PC-3 (cell line): ENCODE data around the gene SSNA1. TPM values are rescaled to one million over a fixed set of nuclear protein-coding genes. Genes with fewer than 3 reads are reported as not detected.

ENCODE experiments used
- ATAC-seq: fragments of 200-7000 bp; cut with Tn5 transposase; 2 replicates; pipeline ENCODE4 v1.9.1; 2020; ENCODE audit warnings: mild to moderate bottlenecking, moderate library complexity
- BruUV-seq: library from RNA; stranded (reverse); fragments of 400-500 nt; replicated peaks from 2 replicates; lab custom pipeline; 2021; lab: Mats Ljungman, UMichigan
- CTCF ChIA-PET: fragments of 300-600 bp; sonication (Branson Sonifier 250); formaldehyde crosslinking; loops from one replicate; lab custom pipeline; 2022; ENCODE audit warnings: antibody characterized with exemption; lab: Charles Lee
- POLR2A ChIA-PET: fragments of 300-600 bp; sonication (Branson Sonifier 250); formaldehyde crosslinking; loops from one replicate; lab custom pipeline; 2022; ENCODE audit warnings: antibody characterized with exemption; ENCODE audit not compliant: unreplicated experiment; lab: Charles Lee
- DNase-seq: peaks from one replicate; pipeline ENCODE4 v3.0.0-alpha.2; 2015
- H2AFZ ChIP-seq: fragments of 300-600 bp; sonication (generic); 2 replicates; pipeline ENCODE4 v1.6.0; 2016; ENCODE audit warnings: antibody characterized with exemption, low read length
- H3F3A ChIP-seq: fragments of 300-600 bp; sonication (generic); one replicate; pipeline ENCODE4 v1.6.0; 2017; ENCODE audit warnings: antibody characterized with exemption, low read length, control low read depth, mild to moderate bottlenecking; ENCODE audit not compliant: unreplicated experiment
- H3K27ac ChIP-seq: fragments of 300-600 bp; sonication (generic); 2 replicates; pipeline ENCODE4 v1.5.1; 2016; ENCODE audit warnings: mild to moderate bottlenecking, low read length
- H3K27me3 ChIP-seq: fragments of 300-600 bp; sonication (generic); 2 replicates; pipeline ENCODE4 v1.6.1; 2016; ENCODE audit warnings: low read length, mixed read lengths
- H3K36me3 ChIP-seq: fragments of 300-600 bp; sonication (generic); 2 replicates; pipeline ENCODE4 v1.6.1; 2016; ENCODE audit warnings: low read depth, mixed run types, low read length, mixed read lengths
- H3K4me1 ChIP-seq: fragments of 300-600 bp; sonication (generic); 2 replicates; pipeline ENCODE4 v1.5.1; 2016; ENCODE audit warnings: low read length; ENCODE audit not compliant: insufficient read depth
- H3K4me2 ChIP-seq: fragments of 300-600 bp; sonication (generic); 2 replicates; pipeline ENCODE4 v1.6.0; 2016; ENCODE audit warnings: low read length
- H3K4me3 ChIP-seq: fragments of 300-600 bp; sonication (generic); 2 replicates; pipeline ENCODE4 v1.5.1; 2016; ENCODE audit warnings: mild to moderate bottlenecking, low read length, mixed read lengths
- H3K79me2 ChIP-seq: fragments of 300-600 bp; sonication (generic); 2 replicates; pipeline ENCODE4 v1.6.1; 2017; ENCODE audit warnings: low read length, mixed read lengths
- H3K9ac ChIP-seq: fragments of 300-600 bp; sonication (generic); 2 replicates; pipeline ENCODE4 v1.6.0; 2016; ENCODE audit warnings: mild to moderate bottlenecking, low read length
- H3K9me2 ChIP-seq: fragments of 300-600 bp; sonication (generic); replicated peaks from 2 replicates; pipeline ENCODE4 v1.6.1; 2016; ENCODE audit warnings: mixed run types, low read length, mixed read lengths
- H3K9me3 ChIP-seq: fragments of 300-600 bp; sonication (generic); 2 replicates; pipeline ENCODE4 v1.6.1; 2016; ENCODE audit warnings: low read length, mixed read lengths
- H4K20me1 ChIP-seq: fragments of 300-600 bp; sonication (generic); 2 replicates; pipeline ENCODE4 v1.6.1; 2016; ENCODE audit warnings: low read length, mixed read lengths
- CTCF ChIP-seq: fragments of 300-600 bp; sonication (generic); conservative IDR thresholded peaks from 2 replicates; pipeline ENCODE4 v1.5.1; 2017; ENCODE audit warnings: antibody characterized with exemption, low read depth, mild to moderate bottlenecking, low read length
- EZH2 ChIP-seq: fragments of 300-600 bp; sonication (generic); IDR thresholded peaks from one replicate; pipeline ENCODE4 v1.6.1; 2017; ENCODE audit warnings: antibody characterized with exemption, mild to moderate bottlenecking, low read length; ENCODE audit not compliant: unreplicated experiment
- EZH2phosphoT487 ChIP-seq: fragments of 300-600 bp; sonication (generic); IDR thresholded peaks from 2 replicates; pipeline ENCODE4 v1.6.1; 2018; ENCODE audit warnings: mild to moderate bottlenecking, antibody characterized with exemption, low read length, borderline replicate concordance
- intact Hi-C: fragments of 100-400 bp; cut with micrococcal nuclease; formaldehyde crosslinking; loops from 2 replicates; pipeline ENCODE4 v1.9.0; 2023
- total RNA-seq: library from RNA; depleted of rRNA; stranded (reverse); fragments of >200 nt; gene quantifications from 2 replicates; pipeline ENCODE4 v1.2.3, GENCODE V29; 2014

SSNA1 gene
- total RNA-seq, 1 experiment from 2014 or later, result 123 TPM

DNA sequence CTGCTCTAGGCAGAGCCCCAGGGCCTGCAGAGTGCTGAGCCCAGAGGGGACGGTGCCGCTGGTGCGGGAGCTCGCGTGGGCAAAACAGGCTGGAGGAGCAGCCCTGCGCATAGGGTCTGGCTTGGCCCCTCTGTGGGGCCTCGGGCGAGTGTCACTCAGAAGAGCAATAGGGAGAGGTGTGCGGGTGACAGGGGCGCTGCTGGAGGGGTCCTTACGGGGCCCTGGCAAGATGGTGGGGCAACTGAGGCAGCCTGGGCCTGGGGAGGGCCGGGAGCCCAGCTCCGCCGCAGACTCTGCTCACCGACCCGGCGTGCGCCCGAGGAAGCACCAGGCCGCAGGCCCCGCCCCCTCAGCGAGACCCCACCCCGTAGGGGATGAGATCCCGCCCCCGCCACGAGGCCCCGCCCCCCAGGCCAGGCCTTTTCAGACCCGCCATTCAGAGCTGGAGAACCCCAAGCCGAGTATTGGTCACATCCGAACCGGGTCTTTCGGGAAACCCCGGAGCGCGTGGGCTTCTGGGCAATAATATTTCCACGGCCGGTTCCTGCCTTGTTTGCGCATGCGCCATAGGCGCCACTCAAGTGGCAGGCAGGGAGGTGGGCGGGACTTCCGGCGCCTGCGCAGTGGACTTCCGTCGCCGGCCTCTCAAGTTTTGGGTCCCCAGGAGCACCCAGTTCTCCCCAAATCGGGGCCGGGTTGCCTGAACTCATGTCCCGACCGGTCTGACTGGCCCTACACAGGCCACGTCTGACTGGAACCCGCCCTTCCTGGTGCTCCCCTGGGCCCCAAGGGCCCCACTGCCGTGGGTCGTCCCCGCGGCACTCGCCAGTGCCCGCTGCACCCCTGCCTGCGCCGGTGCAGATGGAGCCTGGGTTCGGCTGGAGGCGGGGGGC, 34.8 kb downstream of the SSNA1 start:
- Histone ChIP-seq H2AFZ (peak overlapping the region; percentile 69), H3K27ac (peak overlapping the region; percentile 81), H3K4me1 (peaks cover 47% of the 10 kb centered on the region), H3K79me2 (peaks cover 19% of the 10 kb centered on the region), H3K9me3 (no peaks in the 10 kb centered on the region), H3K9ac (peak overlapping the region; percentile 97), H3F3A (peaks cover 2% of the 10 kb centered on the region), H3K27me3 (no peaks in the 10 kb centered on the region), H3K36me3 (no peaks in the 10 kb centered on the region), H3K4me2 (peak overlapping the region; percentile 99), H3K4me3 (peak overlapping the region; percentile 88), H3K9me2 (no peaks in the 10 kb centered on the region), H4K20me1 (no peaks in the 10 kb centered on the region)
- intact Hi-C loops, result no loop called here
- TF ChIP-seq EZH2 (no peak), CTCF (no peak), EZH2phosphoT487 (no peak)
- ChIA-PET POLR2A (interaction anchor here (0.6 to 0.8 kb wide), 3 partner anchors 19 to 504 kb away, joined by 3 to 32 read pairs (median 5); no protein-coding TSS in a partner anchor), CTCF (interaction anchor here (0.5 to 1.3 kb wide), 3 partner anchors 11 to 54 kb away, joined by 3 to 11 read pairs (median 4); partner anchors contain the start of gene TOR4A)
- BruUV-seq, result no TSS peak
- DNase-seq (peak; percentile 97), ATAC-seq (peak; percentile 33)

DNA sequence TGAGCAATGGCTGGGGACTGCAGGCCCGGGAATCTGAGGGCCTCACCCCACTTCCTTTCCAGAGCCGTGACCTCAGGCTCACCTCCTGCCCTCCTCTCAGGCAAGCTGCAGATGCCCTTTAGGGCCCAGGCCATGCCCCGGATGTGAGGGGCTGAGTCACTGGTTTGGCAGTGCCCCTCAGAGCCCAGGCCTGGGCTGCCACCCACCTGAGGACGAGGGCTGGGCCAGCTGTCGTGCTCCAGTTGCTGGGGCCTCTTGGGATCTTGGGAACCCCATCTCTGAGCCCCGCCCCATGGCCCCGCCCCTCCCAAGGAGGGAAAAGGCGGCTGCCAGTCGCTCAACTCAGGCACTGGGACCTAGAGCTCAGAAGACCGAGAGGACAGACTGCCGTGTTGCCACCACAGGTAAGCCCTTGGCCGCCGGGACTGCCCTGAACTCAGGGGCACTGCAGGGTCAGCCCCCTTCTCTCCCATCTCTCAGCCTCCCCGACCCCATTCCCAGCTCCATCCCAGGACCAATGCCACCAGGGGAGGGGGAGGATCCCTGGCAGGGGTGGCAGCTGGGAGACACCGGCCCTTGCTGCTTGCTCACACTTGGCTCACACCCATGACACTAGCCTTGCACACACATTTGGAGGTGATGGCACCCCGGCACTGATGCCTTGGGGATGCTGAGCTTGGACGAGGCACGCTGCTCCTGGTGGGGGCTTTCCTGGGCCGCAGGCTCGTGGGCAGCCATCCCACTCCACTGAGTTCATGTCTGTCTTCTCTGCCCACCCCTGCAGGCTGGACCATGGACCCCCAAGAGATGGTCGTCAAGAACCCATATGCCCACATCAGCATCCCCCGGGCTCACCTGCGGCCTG, 36.6 kb downstream of the SSNA1 start, which contains the start of gene CYSRT1:
Gene CYSRT1 (plus strand): TSS at position 345 of the 865 bp plus-strand sequence. CDS start 448 bp downstream, at position 793.
- peak within 1 kb of the TSS; percentile 99 for H3K4me2 ChIP-seq
- H3K27me3 ChIP-seq, result no peaks in the 10 kb centered on the region
- intact Hi-C loops, result loop anchor here (5.0 kb wide), 2 partner anchors 38 to 108 kb away; partner anchors contain the start of genes ANAPC2 and SSNA1
- BruUV-seq, result no TSS peak
- peaks cover 19% of the 10 kb centered on the region for H3K79me2 ChIP-seq
- TF ChIP-seq EZH2 (no peak), EZH2phosphoT487 (no peak), CTCF (no peak)
- no peaks in the 10 kb centered on the region for H4K20me1 ChIP-seq
- no peak for DNase-seq
- peak within 1 kb of the TSS; percentile 99 for H3K27ac ChIP-seq
- H3K9ac ChIP-seq, result peak within 1 kb of the TSS; percentile 97
- peak within 1 kb of the TSS; percentile 88 for H3K4me3 ChIP-seq
- ChIA-PET CTCF (no interaction called here), POLR2A (interaction anchor here (0.6 kb wide), 1 partner anchor 35 kb away, joined by 8 read pairs; no protein-coding TSS in a partner anchor)
- H3K9me3 ChIP-seq, result no peaks in the 10 kb centered on the region
- no peaks in the 10 kb centered on the region for H3K9me2 ChIP-seq
- H3K36me3 ChIP-seq, result no peaks in the 10 kb centered on the region
- no peak for ATAC-seq
- H3F3A ChIP-seq, result peaks cover 2% of the 10 kb centered on the region
- H2AFZ ChIP-seq, result no peak within 1 kb of the TSS; the same call in 1 of the 2 replicates
- peaks cover 40% of the 10 kb centered on the region for H3K4me1 ChIP-seq
